ENCODE data around the gene CBLB.

CBLB gene

GRCh38 chr3:105845488-105845887, 23.3 kb downstream of the CBLB start:
- DNase-seq: no peak

GRCh38 chr3:105844704-105845103, 24.1 kb downstream of the CBLB start:
- DNase-seq: no peak

GRCh38 chr3:105843994-105844393, 24.8 kb downstream of the CBLB start:
- no peak for DNase-seq

- no peak for DNase-seq
Observed at GRCh38 chr3:105842943-105843342, 25.9 kb downstream of the CBLB start.

- DNase-seq: no peak
Observed at GRCh38 chr3:105842449-105842848, 26.4 kb downstream of the CBLB start.

- no peak for DNase-seq
Observed at GRCh38 chr3:105837947-105838346, 30.9 kb downstream of the CBLB start.

GRCh38 chr3:105837143-105837740, 31.6 kb downstream of the CBLB start:
- DNase-seq: no peak

GRCh38 chr3:105836533-105836932, 32.3 kb downstream of the CBLB start:
- peak in 1 of 2 experiments; percentile 55 for DNase-seq

GRCh38 chr3:105835606-105836005, 33.2 kb downstream of the CBLB start:
- no peak for DNase-seq

- DNase-seq: no peak
Observed at GRCh38 chr3:105834768-105835167, 34.0 kb downstream of the CBLB start.

GRCh38 chr3:105832644-105833043, 36.2 kb downstream of the CBLB start:
- DNase-seq: no peak

- DNase-seq: no peak
Observed at GRCh38 chr3:105830836-105831235, 38.0 kb downstream of the CBLB start.

- DNase-seq: no peak
Observed at GRCh38 chr3:105829871-105830622, 38.8 kb downstream of the CBLB start.

GRCh38 chr3:105829229-105829628, 39.6 kb downstream of the CBLB start:
- peak; percentile 63 to 64 for DNase-seq

- DNase-seq: no peak
Observed at GRCh38 chr3:105828703-105829102, 40.1 kb downstream of the CBLB start.

- peak; percentile 60 to 62 for DNase-seq
Observed at GRCh38 chr3:105827959-105828358, 40.9 kb downstream of the CBLB start.

- DNase-seq: peak; percentile 63
Observed at GRCh38 chr3:105826778-105827634, 41.8 kb downstream of the CBLB start.

- no peak for DNase-seq
Observed at GRCh38 chr3:105824129-105824528, 44.7 kb downstream of the CBLB start.

- no peak for DNase-seq
Observed at GRCh38 chr3:105823149-105823867, 45.5 kb downstream of the CBLB start.

GRCh38 chr3:105822171-105823123, 46.4 kb downstream of the CBLB start:
- DNase-seq: no peak

GRCh38 chr3:105821433-105821832, 47.4 kb downstream of the CBLB start:
- DNase-seq: no peak

- DNase-seq: no peak
Observed at GRCh38 chr3:105816833-105817232, 52.0 kb downstream of the CBLB start.
